Measurements from ENCODE around the gene PPP2R2D. TPM values are rescaled to one million over a fixed set of nuclear protein-coding genes. Genes with fewer than 3 reads are reported as not detected.
"Not testable (repeated sequence)": the region's sequence is repeated elsewhere in the genome, so short reads cannot be mapped to it uniquely, and the experiment has no call there.

PPP2R2D gene
- total and polyA plus RNA-seq, 7 donors: 18.4 to 44.0 (median 23.8) TPM

GRCh38 chr10:131982185-131982756 lies 81.5 kb downstream of the PPP2R2D start:
- H3K27me3 ChIP-seq: no peaks in the 10 kb centered on the region
- DNase-seq: no peak
- H3K9me3 ChIP-seq: no peaks in the 10 kb centered on the region
- 2 to 11% methylated on average over 83 of the region's 83 CpGs for WGBS, 2 donors
- no peaks in the 10 kb centered on the region for H3K36me3 ChIP-seq
- H3K4me1 ChIP-seq: peaks cover 0 to 43% (median 32%) of the 10 kb centered on the region in 4 donors
- no peak for TF ChIP-seq POLR2A (IDR thresholded peaks at IDR 0.05)
- no peak for TF ChIP-seq CTCF (IDR thresholded peaks at IDR 0.05)
- TF ChIP-seq POLR2AphosphoS5 (IDR thresholded peaks at IDR 0.05): no peak
- no peak for TF ChIP-seq EP300 (IDR thresholded peaks at IDR 0.05)
- peak overlapping the region; percentile 53 to 99 (median 89) for H3K4me3 ChIP-seq
- H3K27ac ChIP-seq: peak overlapping the region; percentile 72 to 92 (median 87)
- intact Hi-C loops (cut with DNase I): loop anchor here (5.0 to 10.0 kb wide), 3 partner anchors 50 to 553 kb away; partner anchors contain the start of genes INPP5A and JAKMIP3

GRCh38 chr10:131982796-131983195 lies 82.0 kb downstream of the PPP2R2D start:
- H3K4me3 ChIP-seq: peak overlapping the region; percentile 53 to 99 (median 89)
- no peak for TF ChIP-seq CTCF (IDR thresholded peaks at IDR 0.05)
- TF ChIP-seq POLR2AphosphoS5 (IDR thresholded peaks at IDR 0.05): no peak
- no peak for TF ChIP-seq POLR2A (IDR thresholded peaks at IDR 0.05)
- no peak for TF ChIP-seq EP300 (IDR thresholded peaks at IDR 0.05)
- H3K36me3 ChIP-seq: no peaks in the 10 kb centered on the region
- H3K27me3 ChIP-seq: no peaks in the 10 kb centered on the region
- intact Hi-C loops (cut with DNase I): loop anchor here (5.0 to 10.0 kb wide), 3 partner anchors 50 to 552 kb away; partner anchors contain the start of genes INPP5A and JAKMIP3
- peaks cover 0 to 43% (median 32%) of the 10 kb centered on the region in 4 donors for H3K4me1 ChIP-seq
- no peaks in the 10 kb centered on the region for H3K9me3 ChIP-seq
- DNase-seq: no peak
- peak overlapping the region; percentile 72 to 92 (median 87) for H3K27ac ChIP-seq
- WGBS, 2 donors: 68 to 69% methylated on average over 21 of the region's 21 CpGs

- Histone ChIP-seq H3K9me3 (no peaks in the 10 kb centered on the region), H3K4me1 (peaks cover 0 to 37% (median 28%) of the 10 kb centered on the region in 4 donors), H3K36me3 (no peaks in the 10 kb centered on the region), H3K27ac (no peak overlapping the region), H3K27me3 (no peaks in the 10 kb centered on the region), H3K4me3 (no peak overlapping the region)
- intact Hi-C loops (cut with DNase I): loop anchor here (5.0 to 10.0 kb wide), 3 partner anchors 51 to 551 kb away; partner anchors contain the start of genes INPP5A and JAKMIP3
- 56 to 77% methylated on average over 6 of the region's 6 CpGs for WGBS, 2 donors
- no peak for DNase-seq
- TF ChIP-seq POLR2AphosphoS5 (IDR thresholded peaks at IDR 0.05): no peak
- TF ChIP-seq EP300 (IDR thresholded peaks at IDR 0.05): no peak
Observed at GRCh38 chr10:131983780-131984179, 83.0 kb downstream of the PPP2R2D start.

GRCh38 chr10:131986851-131987250 lies 86.0 kb downstream of the PPP2R2D start:
- H3K27me3 ChIP-seq, H3K4me3 ChIP-seq, H3K27ac ChIP-seq, H3K36me3 ChIP-seq, H3K9me3 ChIP-seq: not testable (repeated sequence)
- intact Hi-C loops (cut with DNase I): loop anchor here (10.0 kb wide), 1 partner anchor 548 kb away; the partner anchor contains the start of gene INPP5A
- peaks cover 0 to 10% (median 6%) of the 10 kb centered on the region in 4 donors for H3K4me1 ChIP-seq
- DNase-seq: peak; percentile 42
- WGBS, 2 donors: 95 to 96% methylated on average over 7 of the region's 7 CpGs

- not testable (repeated sequence) for H3K4me1 ChIP-seq, H3K36me3 ChIP-seq, H3K27ac ChIP-seq, H3K9me3 ChIP-seq, H3K27me3 ChIP-seq, DNase-seq, H3K4me3 ChIP-seq
- intact Hi-C loops (cut with DNase I): loop anchor here (10.0 kb wide), 1 partner anchor 548 kb away; the partner anchor contains the start of gene INPP5A
- 87 to 91% methylated on average over 4 of the region's 5 CpGs for WGBS, 2 donors
Observed at GRCh38 chr10:131987301-131987700, 86.5 kb downstream of the PPP2R2D start.

GRCh38 chr10:131987786-131988185 lies 87.0 kb downstream of the PPP2R2D start:
- H3K4me1 ChIP-seq, H3K4me3 ChIP-seq, H3K27ac ChIP-seq, H3K36me3 ChIP-seq, H3K9me3 ChIP-seq, H3K27me3 ChIP-seq: not testable (repeated sequence)
- DNase-seq: peak; percentile 15
- intact Hi-C loops (cut with DNase I): loop anchor here (10.0 kb wide), 1 partner anchor 547 kb away; the partner anchor contains the start of gene INPP5A
- 95 to 98% methylated on average over 2 to 3 of the region's 3 CpGs for WGBS, 2 donors
